Activated naive CD4-positive, alpha-beta T cell treated with anti-CD3 and anti-CD28 coated beads, Interleukin-2, amount 50 U/mL, for 24 hours (primary cell): ENCODE results near the gene NOTCH4.
"Not testable (repeated sequence)": the region's sequence is repeated elsewhere in the genome, so short reads cannot be mapped to it uniquely, and the experiment has no call there.

ENCODE experiments used
- H3K27ac Mint-ChIP-seq: one replicate; pipeline ENCODE4 v1.8.0; 2021; ENCODE audit warnings: mild to moderate bottlenecking, mixed read lengths
- H3K27me3 Mint-ChIP-seq: one replicate; pipeline ENCODE4 v1.8.0; 2021; ENCODE audit warnings: mixed read lengths
- H3K36me3 Mint-ChIP-seq: one replicate; pipeline ENCODE4 v1.8.0; 2021; ENCODE audit warnings: mixed read lengths
- H3K4me1 Mint-ChIP-seq: one replicate; pipeline ENCODE4 v1.8.0; 2021; ENCODE audit warnings: mixed read lengths
- H3K4me3 Mint-ChIP-seq: one replicate; pipeline ENCODE4 v1.8.0; 2021; ENCODE audit warnings: mild to moderate bottlenecking, mixed read lengths
- H3K9me3 Mint-ChIP-seq: one replicate; pipeline ENCODE4 v1.8.0; 2021; ENCODE audit warnings: mixed read lengths

Gene NOTCH4

GRCh38 chr6:32203426-32204267 is 20.2 kb downstream of the NOTCH4 start:
- Mint-ChIP-seq H3K27me3 (no peaks in the 10 kb centered on the region), H3K27ac (no peak overlapping the region), H3K4me1 (no peaks in the 10 kb centered on the region), H3K9me3 (no peaks in the 10 kb centered on the region), H3K36me3 (no peaks in the 10 kb centered on the region), H3K4me3 (no peak overlapping the region)

- Mint-ChIP-seq H3K9me3 (no peaks in the 10 kb centered on the region), H3K27ac (no peak overlapping the region), H3K4me3 (no peak overlapping the region), H3K36me3 (no peaks in the 10 kb centered on the region), H3K4me1 (peaks cover under 1% of the 10 kb centered on the region), H3K27me3 (no peaks in the 10 kb centered on the region)
Measured at GRCh38 chr6:32202186-32202585, 21.7 kb downstream of the NOTCH4 start.

GRCh38 chr6:32200711-32201475 is 23.0 kb downstream of the NOTCH4 start:
- H3K9me3 Mint-ChIP-seq = no peaks in the 10 kb centered on the region
- H3K27ac Mint-ChIP-seq = no peak overlapping the region
- no peaks in the 10 kb centered on the region for H3K27me3 Mint-ChIP-seq
- H3K36me3 Mint-ChIP-seq = no peaks in the 10 kb centered on the region
- H3K4me1 Mint-ChIP-seq = peaks cover 11% of the 10 kb centered on the region
- no peak overlapping the region for H3K4me3 Mint-ChIP-seq

- H3K27me3 Mint-ChIP-seq = no peaks in the 10 kb centered on the region
- no peaks in the 10 kb centered on the region for H3K9me3 Mint-ChIP-seq
- H3K27ac Mint-ChIP-seq = no peak overlapping the region
- peaks cover 28% of the 10 kb centered on the region for H3K4me1 Mint-ChIP-seq
- no peak overlapping the region for H3K4me3 Mint-ChIP-seq
- no peaks in the 10 kb centered on the region for H3K36me3 Mint-ChIP-seq
Measured at GRCh38 chr6:32198866-32199265, 25.0 kb downstream of the NOTCH4 start.

GRCh38 chr6:32198345-32198696 is 25.5 kb downstream of the NOTCH4 start:
- H3K27me3 Mint-ChIP-seq = no peaks in the 10 kb centered on the region
- H3K4me1 Mint-ChIP-seq = peaks cover 33% of the 10 kb centered on the region
- no peaks in the 10 kb centered on the region for H3K36me3 Mint-ChIP-seq
- no peaks in the 10 kb centered on the region for H3K9me3 Mint-ChIP-seq
- H3K27ac Mint-ChIP-seq = no peak overlapping the region
- no peak overlapping the region for H3K4me3 Mint-ChIP-seq

GRCh38 chr6:32196682-32197616 is 26.9 kb downstream of the NOTCH4 start:
- no peaks in the 10 kb centered on the region for H3K36me3 Mint-ChIP-seq
- H3K27ac Mint-ChIP-seq = peak overlapping the region; percentile 69
- no peaks in the 10 kb centered on the region for H3K9me3 Mint-ChIP-seq
- H3K27me3 Mint-ChIP-seq = no peaks in the 10 kb centered on the region
- H3K4me3 Mint-ChIP-seq = peak overlapping the region; percentile 95
- peaks cover 40% of the 10 kb centered on the region for H3K4me1 Mint-ChIP-seq

GRCh38 chr6:32195902-32196681 is 27.8 kb downstream of the NOTCH4 start:
- H3K36me3 Mint-ChIP-seq = peaks cover 3% of the 10 kb centered on the region
- peaks cover 47% of the 10 kb centered on the region for H3K4me1 Mint-ChIP-seq
- no peaks in the 10 kb centered on the region for H3K27me3 Mint-ChIP-seq
- H3K27ac Mint-ChIP-seq = peak overlapping the region; percentile 98
- peak overlapping the region; percentile 95 for H3K4me3 Mint-ChIP-seq
- no peaks in the 10 kb centered on the region for H3K9me3 Mint-ChIP-seq

GRCh38 chr6:32195652-32195901 is 28.3 kb downstream of the NOTCH4 start:
- Mint-ChIP-seq H3K9me3 (no peaks in the 10 kb centered on the region), H3K4me1 (peaks cover 49% of the 10 kb centered on the region), H3K27ac (peak overlapping the region; percentile 97), H3K27me3 (no peaks in the 10 kb centered on the region), H3K36me3 (peaks cover 3% of the 10 kb centered on the region), H3K4me3 (peak overlapping the region; percentile 95)

- H3K9me3 Mint-ChIP-seq = no peaks in the 10 kb centered on the region
- H3K27ac Mint-ChIP-seq = peak overlapping the region; percentile 97
- H3K4me1 Mint-ChIP-seq = peaks cover 49% of the 10 kb centered on the region
- H3K36me3 Mint-ChIP-seq = peaks cover 3% of the 10 kb centered on the region
- H3K4me3 Mint-ChIP-seq = peak overlapping the region; percentile 95
- no peaks in the 10 kb centered on the region for H3K27me3 Mint-ChIP-seq
Measured at GRCh38 chr6:32194825-32195651, 28.8 kb downstream of the NOTCH4 start.

- Mint-ChIP-seq H3K9me3 (no peaks in the 10 kb centered on the region), H3K27me3 (no peaks in the 10 kb centered on the region), H3K4me1 (peaks cover 49% of the 10 kb centered on the region), H3K36me3 (peaks cover 3% of the 10 kb centered on the region), H3K4me3 (peak overlapping the region; percentile 95), H3K27ac (peak overlapping the region; percentile 97)
Measured at GRCh38 chr6:32194388-32194787, 29.5 kb downstream of the NOTCH4 start.

GRCh38 chr6:32193096-32193495 is 30.8 kb downstream of the NOTCH4 start:
- Mint-ChIP-seq H3K4me3 (peak overlapping the region; percentile 95), H3K27ac (peak overlapping the region; percentile 97), H3K4me1 (peaks cover 62% of the 10 kb centered on the region)
- H3K9me3 Mint-ChIP-seq, H3K36me3 Mint-ChIP-seq, H3K27me3 Mint-ChIP-seq: not testable (repeated sequence)

GRCh38 chr6:32192608-32193039 is 31.2 kb downstream of the NOTCH4 start, which contains the start of gene GPSM3:
Gene GPSM3, minus strand, starts transcription at chr6:32192643. Its CDS starts 130 bp downstream, at chr6:32192513.
- Mint-ChIP-seq H3K4me1 (peaks cover 67% of the 10 kb centered on the region), H3K27me3 (no peaks in the 10 kb centered on the region), H3K9me3 (no peaks in the 10 kb centered on the region), H3K27ac (peak within 1 kb of the TSS; percentile 97), H3K4me3 (peak within 1 kb of the TSS; percentile 95), H3K36me3 (peaks cover 7% of the 10 kb centered on the region)

GRCh38 chr6:32191696-32192607 is 31.9 kb downstream of the NOTCH4 start:
- Mint-ChIP-seq H3K36me3 (peaks cover 10% of the 10 kb centered on the region), H3K27ac (peak overlapping the region; percentile 97), H3K9me3 (no peaks in the 10 kb centered on the region), H3K4me3 (peak overlapping the region; percentile 95), H3K4me1 (peaks cover 71% of the 10 kb centered on the region), H3K27me3 (no peaks in the 10 kb centered on the region)
